Femur (tissue), 1 donor: Measurements from ENCODE around the gene PEX14.

Source experiments
- DNase-seq: peaks from one replicate; pipeline ENCODE4 v3.0.0-alpha.2; 2017

Gene PEX14

DNA sequence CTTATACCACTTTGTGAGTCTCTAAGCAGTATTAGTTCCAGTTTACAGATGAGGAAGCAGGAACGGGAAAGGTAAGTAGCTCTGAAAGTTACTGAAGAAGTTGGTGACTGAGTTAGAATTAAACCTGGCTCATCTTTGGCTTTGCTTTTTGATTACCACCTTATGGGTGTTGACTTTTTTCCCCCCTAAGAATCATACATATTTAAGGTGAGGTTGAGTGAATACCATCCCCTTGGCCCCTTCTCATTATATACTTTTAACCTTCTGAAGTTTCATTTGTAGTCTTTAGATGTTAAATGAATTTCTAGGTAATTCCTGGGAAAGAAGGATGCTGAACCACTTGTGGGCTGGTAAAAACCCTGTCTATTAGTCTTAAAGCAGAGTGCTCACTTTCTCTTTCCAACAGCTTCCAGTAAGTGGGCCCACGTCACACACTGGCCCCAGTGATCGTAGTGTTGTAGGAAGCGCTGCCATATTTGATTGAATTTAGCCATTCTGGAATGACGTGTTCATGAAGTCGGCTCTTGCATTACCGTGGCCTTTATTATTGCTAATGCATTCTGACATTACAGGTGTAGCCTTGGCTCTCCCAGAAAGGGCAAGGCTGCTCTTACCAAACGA lies 46.9 kb downstream of the PEX14 start:
- no peak for DNase-seq

DNA sequence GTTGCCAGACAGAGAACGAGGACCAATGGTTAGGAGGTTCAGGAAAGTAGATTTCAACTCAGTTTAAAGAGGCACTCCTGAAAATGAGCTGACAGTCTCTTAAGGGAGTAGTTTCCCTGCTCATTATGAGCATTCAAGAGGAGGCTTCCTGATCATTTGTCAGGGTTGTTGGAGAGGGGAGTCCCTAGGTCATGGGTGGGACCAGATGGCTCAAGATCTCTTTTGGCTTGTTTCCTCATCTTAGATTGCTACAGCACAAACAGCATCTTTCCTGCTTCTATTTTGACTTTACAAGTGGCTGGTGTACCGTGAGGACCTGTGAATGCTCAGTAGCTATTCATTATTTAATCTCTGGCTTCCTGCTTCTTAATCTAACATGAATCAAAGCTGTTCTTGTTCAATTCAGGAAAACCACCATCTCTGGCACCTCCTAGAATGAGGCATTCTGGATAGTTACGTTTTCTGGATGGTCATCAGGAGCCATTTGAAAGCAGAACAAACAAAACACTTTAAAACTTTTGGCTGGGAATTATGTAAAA lies 47.6 kb downstream of the PEX14 start:
- no peak for DNase-seq

DNA sequence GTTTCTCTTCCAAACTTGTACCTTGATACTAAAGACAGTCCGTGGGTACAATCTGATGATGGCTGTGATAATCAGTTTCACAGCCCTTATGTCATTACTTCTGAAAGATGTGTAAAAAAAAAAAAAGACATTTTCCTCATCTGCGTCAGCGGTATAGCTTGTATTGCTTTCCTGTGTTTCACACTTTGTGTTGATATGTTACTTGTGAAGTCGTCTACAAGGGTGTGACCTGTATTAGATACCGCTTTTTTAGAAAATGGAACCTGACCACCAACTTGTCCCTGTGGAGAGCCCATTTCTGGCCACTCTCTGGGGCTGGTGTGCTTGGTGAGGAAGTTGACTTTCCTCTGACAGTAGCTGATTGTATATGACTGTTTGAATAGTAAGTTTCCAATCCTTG lies 50.5 kb downstream of the PEX14 start:
- no peak for DNase-seq

DNA sequence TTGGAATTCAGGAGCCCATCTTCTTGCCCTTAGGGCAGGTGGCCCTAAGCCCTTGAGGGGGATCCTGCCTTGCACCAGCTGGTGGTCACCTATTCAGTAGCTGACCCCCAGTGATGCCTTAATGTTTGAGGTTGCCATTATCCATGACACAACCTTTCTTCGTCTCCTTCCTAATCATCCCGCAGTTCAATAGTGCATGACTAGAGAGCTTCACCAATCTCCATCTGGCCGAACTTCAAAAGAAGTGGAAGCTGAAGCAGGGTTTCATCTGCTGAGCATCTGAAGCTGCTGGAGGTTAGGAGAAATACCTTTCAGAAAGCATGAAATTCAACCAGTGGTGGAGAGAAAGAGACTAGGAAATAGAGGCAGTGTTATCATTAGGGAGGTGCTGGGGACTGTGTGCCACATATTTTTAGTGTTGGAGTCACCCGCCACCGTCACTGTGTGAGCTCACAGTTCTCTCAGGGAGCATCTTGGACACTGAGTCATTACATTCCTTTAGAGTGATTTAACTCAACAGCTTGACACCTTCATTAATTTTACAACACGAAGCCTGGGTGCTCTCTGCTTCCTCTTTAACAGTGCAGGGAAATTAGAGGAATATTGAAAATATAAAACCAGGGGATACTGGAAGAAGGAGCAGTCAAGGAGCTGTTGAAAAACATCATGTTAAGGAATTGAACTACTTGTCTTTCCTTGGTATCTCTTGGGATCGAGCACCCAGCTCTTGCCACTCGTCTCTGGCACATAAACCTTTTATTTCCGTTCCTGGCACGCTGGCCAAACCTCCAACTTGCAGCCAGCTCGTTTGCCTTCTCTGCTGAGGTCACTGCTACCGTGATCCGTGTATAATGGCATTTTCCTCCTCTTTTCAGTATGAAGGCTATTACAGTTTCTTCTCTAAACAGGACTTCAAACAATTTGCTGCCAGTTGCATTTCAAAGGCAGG lies 53.6 kb downstream of the PEX14 start:
- DNase-seq = no peak

DNA sequence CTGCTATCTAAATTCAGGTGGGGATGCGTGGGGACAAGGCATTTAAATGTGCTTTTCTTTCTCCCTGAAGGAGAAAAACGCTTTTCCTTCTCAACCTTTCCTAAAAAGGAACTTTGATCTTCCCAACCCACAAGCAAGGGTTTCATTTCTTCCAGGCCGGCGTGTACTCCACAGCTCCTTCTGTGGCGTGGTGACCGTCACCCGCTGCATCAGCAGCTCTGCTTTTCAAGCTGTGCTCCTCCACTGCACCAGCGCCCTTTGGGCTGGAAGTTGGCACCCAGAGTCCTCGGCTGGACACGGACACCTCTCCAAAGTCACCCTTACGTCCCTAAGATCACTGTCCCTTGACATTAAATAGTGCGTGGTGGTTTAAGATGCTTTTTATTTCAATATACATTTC lies 54.3 kb downstream of the PEX14 start:
- DNase-seq = no peak

DNA sequence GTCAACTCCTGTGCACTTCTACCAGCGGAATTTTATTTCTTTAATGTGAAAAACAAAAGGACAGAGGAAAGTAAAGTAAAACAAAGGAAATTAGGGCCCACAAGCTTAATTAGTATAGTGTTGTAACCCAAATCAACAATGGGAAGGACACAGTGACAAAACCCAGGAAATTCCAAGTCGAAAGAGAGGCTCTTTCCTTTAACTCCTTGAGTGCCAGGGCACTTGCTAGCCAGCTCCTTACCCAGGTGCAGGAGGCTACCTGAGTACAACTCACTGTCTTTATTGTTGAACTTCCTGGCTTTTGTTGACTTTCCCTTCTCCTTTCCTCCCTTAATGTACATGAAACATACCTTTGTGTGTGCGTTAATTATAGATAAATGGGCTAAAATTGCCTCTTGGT lies 55.0 kb downstream of the PEX14 start:
- no peak for DNase-seq

DNA sequence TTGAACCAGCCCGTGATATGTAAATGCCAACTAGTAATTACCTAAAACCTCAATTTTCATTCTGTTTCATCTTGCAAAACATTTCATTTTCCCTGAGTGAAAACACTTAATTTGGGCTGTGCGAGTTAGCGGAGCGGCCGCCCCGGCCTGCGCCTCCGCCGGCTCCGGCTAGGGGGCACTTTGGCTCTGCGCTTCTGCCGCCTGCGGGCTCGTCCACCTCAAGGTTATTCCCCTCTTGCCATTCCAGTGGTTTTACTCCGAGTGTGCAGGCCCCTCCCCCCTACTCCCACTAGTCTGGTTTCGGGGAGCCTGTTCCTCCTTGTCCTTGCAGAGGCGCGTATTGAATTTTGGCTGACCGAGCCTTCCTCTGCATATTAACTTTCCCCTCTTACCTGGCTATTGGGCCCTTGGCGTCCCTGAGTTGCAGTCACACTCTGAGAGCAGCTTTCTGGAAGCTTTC lies 55.6 kb downstream of the PEX14 start:
- DNase-seq = peak; percentile 74

DNA sequence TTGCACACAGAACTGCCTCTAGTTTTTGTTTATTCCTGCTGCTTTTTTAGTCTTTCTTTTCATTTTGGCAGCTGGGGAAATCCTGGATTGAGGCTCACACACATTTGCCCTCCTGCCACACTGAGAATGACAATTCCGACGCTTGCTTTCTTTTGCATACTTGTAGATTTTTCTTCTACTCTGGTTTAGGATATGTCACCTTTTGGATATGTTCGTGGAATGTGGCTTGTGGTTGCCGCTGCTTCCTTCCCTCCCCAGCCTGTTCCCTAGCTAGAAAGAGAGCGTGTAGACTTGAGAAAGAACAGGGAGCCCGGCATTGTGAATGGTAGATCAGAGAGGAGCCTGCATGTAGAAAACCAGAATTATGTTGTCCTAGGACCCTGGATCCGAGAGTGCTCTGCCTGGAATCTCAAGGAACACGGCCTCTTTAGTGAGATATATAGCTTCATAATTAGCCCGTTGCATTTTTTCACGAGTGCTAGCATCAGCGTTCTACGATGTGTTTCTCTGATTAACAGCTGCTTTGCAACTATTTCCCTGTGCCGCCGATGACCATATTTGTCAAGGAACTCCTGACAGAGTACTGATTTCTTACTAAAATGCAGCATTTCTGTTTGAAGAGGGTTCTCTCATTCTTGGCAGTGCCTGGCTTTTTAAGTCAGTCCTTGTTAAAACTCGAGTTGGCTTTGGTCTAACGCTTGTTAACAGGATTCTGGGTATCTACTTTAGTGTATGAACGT lies 56.2 kb downstream of the PEX14 start:
- no peak for DNase-seq

DNA sequence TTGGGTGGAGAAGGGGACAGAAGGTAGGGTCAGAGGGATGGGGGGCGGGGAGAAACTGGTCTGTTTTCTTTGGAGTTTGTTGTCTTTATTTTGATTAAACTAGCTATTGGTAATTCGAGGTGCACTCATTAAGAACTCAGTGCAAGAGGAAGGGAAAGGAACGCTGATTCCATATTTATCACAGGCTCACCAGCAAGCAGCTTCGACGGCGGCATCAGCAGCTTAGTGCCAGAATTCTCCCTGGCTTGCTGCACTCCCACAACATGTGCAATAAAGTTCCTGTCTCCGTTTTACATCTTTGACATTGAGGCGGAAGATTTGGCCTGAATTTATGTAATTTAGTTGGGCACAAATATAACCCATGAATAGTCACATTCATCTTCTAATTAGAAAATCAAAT lies 57.6 kb downstream of the PEX14 start:
- DNase-seq = no peak

DNA sequence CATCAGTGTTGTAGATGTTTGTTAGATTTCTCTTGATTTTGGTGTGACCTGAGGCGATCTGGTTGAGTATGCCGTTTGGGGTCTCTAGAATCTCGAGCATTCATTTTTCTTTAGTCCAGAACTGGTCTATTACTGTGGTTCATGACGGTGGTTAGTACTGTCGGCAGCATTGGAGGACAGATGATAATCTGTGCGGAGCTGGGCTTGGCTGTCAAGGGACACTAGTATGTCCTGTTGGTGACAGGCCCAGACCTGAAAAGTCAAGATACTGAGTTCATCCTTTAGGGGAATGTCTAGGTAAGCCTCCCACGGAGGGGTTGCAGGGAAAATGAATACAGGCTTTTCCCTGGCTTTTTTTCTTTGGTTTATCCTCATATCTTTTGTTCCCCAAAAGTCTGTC lies 59.8 kb downstream of the PEX14 start:
- DNase-seq = no peak

DNA sequence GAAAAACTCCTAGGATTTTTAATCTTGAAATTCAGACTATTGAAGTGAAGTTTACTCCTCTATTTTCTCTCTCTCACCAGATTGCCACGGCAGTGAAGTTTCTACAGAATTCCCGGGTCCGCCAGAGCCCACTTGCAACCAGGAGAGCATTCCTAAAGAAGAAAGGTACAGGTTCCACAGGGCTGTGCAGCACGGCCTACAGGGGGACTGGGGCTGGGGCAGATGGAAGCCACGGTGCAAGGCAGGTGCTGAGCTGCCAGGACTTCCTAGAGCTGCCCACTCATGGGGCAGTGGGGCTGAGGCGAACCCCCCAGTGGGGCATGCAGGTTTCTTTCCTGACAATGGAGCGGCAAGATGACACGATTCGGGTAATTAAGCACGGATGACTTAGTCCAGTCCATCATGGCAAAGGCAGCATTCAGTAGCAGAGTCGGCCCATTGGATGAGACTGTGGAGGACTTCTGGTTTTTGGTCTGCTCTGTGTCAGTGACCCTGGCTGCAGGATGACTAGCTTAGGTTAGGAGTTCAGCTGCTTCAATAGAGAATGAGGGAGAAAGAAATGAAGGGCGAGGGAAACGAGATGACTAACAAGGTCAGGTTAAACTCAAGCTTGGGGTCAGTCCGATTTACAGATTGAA lies 61.5 kb downstream of the PEX14 start:
- no peak for DNase-seq

DNA sequence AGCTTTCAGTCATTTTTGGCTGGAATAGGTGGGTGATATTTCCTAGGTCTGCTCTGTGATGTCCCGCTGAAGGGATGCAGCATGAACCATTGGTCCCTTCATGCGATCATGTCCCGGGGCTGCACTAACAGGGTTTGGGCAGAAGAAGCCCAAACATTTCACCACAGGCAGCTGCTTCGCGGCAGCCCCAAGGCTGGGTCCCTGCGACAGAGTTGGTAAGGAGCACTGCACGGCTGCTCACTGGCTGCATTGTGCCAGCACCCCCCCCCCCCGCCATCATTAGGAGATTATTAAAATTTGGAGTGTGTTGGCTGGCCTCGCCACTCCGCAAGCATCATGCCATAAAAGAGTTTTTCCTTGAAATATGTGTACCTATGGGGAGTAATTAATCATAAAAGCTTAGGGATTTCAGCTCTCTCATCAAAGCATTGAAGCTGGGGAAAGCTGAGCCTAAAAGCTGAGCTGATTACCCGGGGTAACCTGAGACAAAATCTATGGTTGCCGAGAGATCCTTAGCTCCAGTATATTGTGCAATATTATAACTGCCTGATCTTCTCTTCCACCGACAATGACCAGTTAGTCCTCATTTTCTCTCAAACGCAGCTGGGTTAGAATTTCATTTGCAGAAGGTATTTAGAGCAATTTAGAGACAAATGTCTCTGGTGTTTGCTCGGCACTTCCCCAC lies 62.5 kb downstream of the PEX14 start:
- DNase-seq = no peak

DNA sequence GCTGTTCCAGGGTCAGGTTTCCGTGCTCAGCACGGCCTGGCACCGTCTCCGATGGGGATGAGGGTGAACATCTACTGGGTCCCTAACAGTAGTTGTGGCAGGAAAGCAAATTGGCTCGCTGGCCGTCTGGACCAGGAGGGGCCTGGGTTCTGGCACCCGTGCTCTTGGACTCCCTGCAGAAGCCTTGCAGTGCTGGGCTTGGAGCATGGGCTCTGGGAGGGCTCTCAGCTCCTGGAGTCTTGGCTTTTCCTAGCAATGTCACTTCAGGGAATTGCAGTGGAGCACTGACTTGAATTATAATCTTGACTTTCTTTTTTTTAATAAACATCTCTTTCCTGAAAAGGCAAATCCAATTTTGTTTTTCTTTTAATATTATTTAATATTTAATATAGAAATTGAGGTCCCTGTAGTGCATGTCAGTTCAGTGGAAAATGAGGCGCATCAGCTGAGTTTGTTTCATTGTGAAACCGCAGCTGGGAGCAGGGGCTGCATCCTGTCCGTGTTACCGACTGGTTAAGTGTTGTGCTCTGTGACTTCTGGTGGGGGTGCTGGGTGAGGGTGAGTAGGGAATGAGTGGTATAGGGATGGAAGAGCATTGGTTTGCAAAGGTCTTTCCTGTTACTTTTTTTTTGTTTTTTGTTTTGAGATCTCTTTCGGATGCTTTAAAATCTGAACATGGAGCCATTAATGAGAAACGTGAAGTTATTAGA lies 64.1 kb downstream of the PEX14 start:
- DNase-seq = no peak

DNA sequence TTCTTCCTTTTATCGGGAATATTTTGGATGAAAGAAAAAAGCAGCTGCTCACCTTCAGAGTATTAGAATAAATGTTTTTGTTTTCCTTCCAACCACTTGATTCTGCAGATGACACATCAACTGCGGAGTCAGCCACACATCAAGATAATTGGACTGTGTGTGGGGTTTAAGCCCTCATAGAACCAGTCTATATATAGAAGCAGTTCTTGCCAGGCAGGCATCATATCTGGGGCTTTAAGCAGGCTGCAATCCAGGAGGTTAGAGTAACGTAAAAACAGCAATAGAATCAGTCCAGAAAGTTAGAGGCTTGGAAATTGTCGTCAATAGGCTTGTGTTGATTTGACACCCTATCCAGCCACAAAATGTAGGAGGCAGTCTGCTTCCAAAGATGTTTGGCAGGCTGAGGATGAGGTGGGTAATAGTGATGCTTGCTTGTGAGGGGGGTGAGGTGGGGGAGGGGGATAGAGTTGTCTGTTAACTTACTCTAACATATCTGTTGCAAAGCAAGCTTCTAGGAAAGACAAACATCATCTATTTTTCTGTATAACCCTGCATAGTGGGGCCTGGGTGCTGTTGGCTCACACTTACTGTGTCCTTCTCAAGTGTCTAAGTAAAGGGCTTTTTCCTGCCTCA lies 64.8 kb downstream of the PEX14 start:
- no peak for DNase-seq

DNA sequence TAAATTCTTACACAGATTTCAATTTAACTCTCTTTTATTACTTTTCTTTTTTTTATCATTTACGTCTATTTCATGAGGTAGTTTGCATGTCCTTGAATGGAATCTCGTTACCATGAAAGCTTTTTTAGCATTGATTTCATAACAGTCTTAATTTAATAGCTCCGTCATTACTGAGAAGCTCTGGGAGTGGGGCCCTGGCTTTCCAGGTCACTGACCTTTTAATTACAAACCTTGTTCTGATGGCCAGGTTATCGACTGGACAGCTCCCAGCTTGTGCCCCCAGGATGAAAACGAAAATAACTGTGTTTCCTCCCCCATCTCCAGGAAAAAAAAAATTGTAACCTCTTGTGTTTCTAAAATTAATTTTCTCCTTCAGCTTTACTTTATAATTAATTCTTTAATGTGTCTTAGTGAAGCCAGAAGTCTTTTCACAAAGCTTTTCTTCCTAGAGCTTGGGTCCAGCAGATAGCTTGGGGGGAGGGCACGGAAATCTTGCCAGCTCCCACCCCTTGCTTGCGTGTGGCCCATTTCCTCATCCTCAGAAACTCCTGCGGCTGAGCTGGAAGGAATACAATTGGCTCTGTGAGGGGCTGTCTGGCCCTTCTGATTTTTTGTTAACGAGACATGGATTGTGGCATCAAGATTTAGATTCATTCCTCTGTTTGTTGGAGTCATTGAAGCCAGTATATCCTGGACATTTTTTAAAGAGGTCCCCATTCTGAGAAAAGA lies 65.7 kb downstream of the PEX14 start:
- DNase-seq = peak; percentile 46

DNA sequence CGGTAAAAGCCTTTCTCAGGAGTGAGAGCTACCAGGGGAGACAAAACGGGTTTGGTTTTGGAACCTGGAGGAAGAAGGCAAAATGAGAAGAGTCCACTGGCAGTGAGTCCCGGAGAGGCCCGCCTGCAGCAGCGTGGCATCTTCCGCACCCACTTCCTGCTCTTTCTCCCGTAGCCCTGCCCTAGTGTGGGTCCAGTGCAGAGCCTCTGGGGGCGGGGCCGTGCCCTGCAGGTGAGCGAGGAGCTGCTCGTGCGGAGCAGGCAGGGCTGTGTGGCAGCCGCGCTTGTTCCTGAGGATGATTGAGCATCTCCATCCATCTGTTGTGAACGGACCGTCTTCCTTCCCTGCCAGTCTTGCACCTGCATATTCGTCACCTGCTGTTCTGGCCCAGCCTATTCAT lies 66.5 kb downstream of the PEX14 start:
- no peak for DNase-seq

DNA sequence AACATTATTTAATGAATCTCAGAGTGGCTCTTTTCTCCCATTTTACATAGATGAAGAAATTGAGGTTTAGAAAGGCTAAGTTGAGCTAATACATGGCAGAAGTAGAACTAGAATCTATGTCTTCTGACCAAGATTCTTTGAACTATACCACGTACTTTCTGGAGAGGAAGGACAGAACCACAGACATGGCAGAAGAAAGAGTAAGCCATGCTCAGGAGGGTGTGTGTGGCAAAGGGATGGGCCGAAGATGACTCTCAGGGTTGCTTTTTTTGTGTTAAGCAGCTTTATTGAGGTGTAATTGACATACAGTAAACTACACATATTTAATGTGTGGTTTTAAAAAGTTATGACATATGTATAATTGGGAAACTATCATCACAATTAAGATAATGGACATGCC lies 69.5 kb downstream of the PEX14 start:
- no peak for DNase-seq

DNA sequence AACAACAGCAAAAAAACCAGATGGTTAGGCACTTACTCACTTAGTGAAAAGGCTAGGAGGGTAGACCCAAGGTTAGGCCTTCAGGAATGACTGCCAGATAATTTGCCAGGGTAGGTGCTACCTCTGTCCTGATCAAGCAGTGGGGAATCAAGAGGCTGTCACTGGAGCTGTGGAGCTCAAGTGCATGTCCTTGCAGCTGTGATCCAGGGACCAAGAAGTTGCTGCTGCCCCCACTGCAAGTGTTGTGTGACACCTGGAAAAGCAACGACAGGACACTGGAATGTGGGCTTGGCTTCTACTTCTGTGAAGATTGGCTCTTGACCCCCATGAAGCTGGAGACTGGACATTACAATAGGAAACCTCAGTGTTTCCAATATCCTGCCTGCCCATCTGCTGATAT lies 72.1 kb downstream of the PEX14 start:
- no peak for DNase-seq

DNA sequence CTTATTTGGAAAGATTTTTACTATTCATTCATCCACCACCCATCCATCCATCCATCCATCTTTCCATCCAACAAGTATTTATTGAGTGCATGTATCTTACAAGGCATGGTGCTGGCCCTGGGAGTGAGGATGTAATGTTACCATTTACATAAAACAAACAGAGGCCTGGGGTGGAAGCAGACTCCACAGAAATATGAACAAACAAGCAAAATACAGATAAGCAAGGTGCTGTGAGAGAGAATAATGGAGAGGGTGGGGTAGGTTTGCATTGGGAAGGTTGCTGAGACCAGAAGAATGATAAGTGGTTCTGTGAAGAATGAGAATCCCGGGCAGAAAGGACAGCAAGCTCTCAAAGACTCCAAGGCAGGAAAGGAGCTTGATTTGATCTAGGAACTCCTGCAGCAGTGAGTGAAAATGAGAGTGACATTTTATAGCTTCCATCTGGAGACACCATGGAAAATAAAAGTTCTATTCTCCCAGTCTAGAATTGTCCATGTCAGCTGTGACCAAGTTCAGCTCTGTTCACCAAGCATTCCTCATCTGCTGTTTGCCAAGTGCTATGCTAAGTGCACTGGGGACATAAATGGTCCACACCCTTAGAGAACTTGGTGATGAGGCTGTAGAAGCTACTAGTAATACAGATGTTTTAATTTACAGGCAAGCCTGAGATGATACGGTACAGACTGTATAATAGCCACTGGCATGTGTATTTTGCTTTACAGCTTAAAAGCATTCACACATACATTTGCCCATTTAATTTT lies 75.3 kb downstream of the PEX14 start:
- no peak for DNase-seq

DNA sequence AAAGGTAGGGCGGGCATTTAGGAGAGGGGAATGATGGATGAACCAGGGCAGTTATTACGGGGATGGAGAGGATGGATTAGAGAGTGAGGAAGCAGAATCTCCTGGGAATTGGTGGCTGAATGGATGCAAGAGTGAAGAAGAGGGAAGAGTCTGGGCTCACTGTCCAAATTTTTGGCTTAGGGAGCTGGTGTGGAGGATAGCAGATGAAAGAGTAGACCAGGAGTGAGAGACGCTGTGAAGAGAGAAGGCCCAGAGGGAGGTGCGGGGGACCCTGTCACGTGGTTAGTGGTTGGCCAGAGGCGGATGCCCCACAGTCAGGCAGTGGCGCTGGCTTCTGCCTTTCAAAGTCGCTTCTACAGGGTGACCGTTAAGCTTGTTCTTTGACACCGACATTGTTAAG lies 78.4 kb downstream of the PEX14 start:
- DNase-seq = no peak
